Stimulated activated CD4-positive, alpha-beta T cell treated with anti-CD3 and anti-CD28 coated beads, Interleukin-15, amount 100 ng/mL, for 1 hour (primary cell): ENCODE results near the gene FUT9.

Experiments used
- DNase-seq, 2 donors: peaks; one replicate each; pipeline ENCODE4 v3.0.0-alpha.2; 2020; ENCODE audit warnings: low read depth in 1 of 2, low spot score in 1 of 2

FUT9 gene

GRCh38 chr6:96066376-96066775 lies 50.6 kb downstream of the FUT9 start:
- no peak for DNase-seq

GRCh38 chr6:96073555-96073954 lies 57.8 kb downstream of the FUT9 start:
- DNase-seq = no peak

- DNase-seq = no peak
Measured at GRCh38 chr6:96074006-96074405, 58.2 kb downstream of the FUT9 start.

GRCh38 chr6:96075826-96076225 lies 60.1 kb downstream of the FUT9 start:
- no peak for DNase-seq

GRCh38 chr6:96086745-96087144 lies 71.0 kb downstream of the FUT9 start:
- no peak for DNase-seq

GRCh38 chr6:96089173-96089572 lies 73.4 kb downstream of the FUT9 start:
- no peak for DNase-seq

- no peak for DNase-seq
Measured at GRCh38 chr6:96094077-96094476, 78.3 kb downstream of the FUT9 start.

- DNase-seq = no peak
Measured at GRCh38 chr6:96099069-96099468, 83.3 kb downstream of the FUT9 start.

GRCh38 chr6:96101564-96101963 lies 85.8 kb downstream of the FUT9 start:
- no peak for DNase-seq

GRCh38 chr6:96104910-96105309 lies 89.1 kb downstream of the FUT9 start:
- DNase-seq = no peak

- no peak for DNase-seq
Measured at GRCh38 chr6:96110878-96111277, 95.1 kb downstream of the FUT9 start.

- DNase-seq = no peak
Measured at GRCh38 chr6:96116674-96117073, 100.9 kb downstream of the FUT9 start.

- no peak for DNase-seq
Measured at GRCh38 chr6:96124778-96125177, 109.0 kb downstream of the FUT9 start.

- no peak for DNase-seq
Measured at GRCh38 chr6:96138406-96138805, 122.6 kb downstream of the FUT9 start.

- no peak for DNase-seq
Measured at GRCh38 chr6:96142142-96142541, 126.4 kb downstream of the FUT9 start.

GRCh38 chr6:96150431-96150830 lies 134.7 kb downstream of the FUT9 start:
- DNase-seq = no peak

GRCh38 chr6:96151707-96152106 lies 135.9 kb downstream of the FUT9 start:
- no peak for DNase-seq

- DNase-seq = no peak
Measured at GRCh38 chr6:96152114-96152708, 136.4 kb downstream of the FUT9 start.

- DNase-seq = no peak
Measured at GRCh38 chr6:96153775-96154174, 138.0 kb downstream of the FUT9 start.

GRCh38 chr6:96156425-96156824 lies 140.7 kb downstream of the FUT9 start:
- DNase-seq = no peak

- no peak for DNase-seq
Measured at GRCh38 chr6:96157018-96157565, 141.3 kb downstream of the FUT9 start.

GRCh38 chr6:96162711-96163120 lies 146.9 kb downstream of the FUT9 start:
- DNase-seq = no peak

- no peak for DNase-seq
Measured at GRCh38 chr6:96164802-96165201, 149.0 kb downstream of the FUT9 start.
